GM19239 (cell line): ENCODE results near the gene KATNAL2.
"Not testable (repeated sequence)": the region's sequence is repeated elsewhere in the genome, so short reads cannot be mapped to it uniquely, and the experiment has no call there.

ENCODE experiments used
- DNase-seq: peaks from one replicate; pipeline ENCODE4 v3.0.0; 2011; ENCODE audit warnings: low spot score; ENCODE audit not compliant: insufficient read length
- FAIRE-seq: peaks from 2 replicates; lab custom pipeline; 2011; peaks lifted over from hg19 to GRCh38; lab: Jason Lieb, UNC

KATNAL2 gene

DNA sequence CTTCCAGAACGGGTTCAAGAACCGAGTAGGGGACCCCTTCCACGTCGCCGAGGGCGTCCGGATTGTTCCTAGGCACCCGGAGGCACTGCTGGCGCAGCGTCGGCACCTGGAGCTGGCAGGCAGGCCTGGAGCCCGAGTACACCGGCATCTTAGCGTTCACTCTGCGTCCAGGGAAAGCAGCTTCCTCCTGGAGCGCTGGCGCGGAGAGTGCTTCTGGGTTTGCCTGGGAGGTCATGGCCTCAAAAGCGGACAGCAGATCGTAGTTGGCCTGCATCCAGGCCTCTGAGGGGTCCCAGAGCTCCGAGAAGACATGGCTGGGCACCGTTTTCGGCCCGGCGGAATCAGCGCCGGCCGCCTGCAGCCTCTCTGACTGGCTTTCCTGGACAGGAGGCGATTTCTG, 111.3 kb downstream of the KATNAL2 start:
- DNase-seq, FAIRE-seq: not testable (repeated sequence)

- not testable (repeated sequence) for FAIRE-seq
Observed at GRCh38 chr18:47029684-47030353, 112.4 kb downstream of the KATNAL2 start.

GRCh38 chr18:47030887-47031286, 113.5 kb downstream of the KATNAL2 start:
- FAIRE-seq, DNase-seq: not testable (repeated sequence)

More at GRCh38 chr18:47029684-47030353, 112.4 kb downstream of the KATNAL2 start:
- not testable (repeated sequence) for DNase-seq

DNA sequence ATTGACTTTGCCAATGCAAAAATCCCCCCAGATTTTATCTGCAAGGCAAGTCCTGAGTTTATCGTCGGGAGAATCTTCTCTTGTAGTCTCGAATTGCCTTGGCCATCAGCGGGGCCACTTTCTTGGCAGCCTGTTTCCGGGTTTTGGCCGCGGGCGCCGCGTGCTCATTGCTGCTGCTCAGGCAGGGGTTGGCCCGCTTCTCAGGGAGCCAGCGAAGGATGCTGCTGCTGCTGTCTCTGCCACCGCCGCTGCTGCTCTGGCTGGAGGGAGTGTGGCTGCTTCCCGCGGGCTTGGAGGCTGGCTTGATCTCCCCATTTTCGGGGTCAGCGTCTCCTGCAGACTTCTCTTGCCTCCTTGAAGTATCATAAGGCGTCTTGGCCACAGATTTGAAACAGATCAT, 115.5 kb downstream of the KATNAL2 start:
- FAIRE-seq (no peak), DNase-seq (no peak)

- not testable (repeated sequence) for DNase-seq, FAIRE-seq
Observed at GRCh38 chr18:47034591-47034990, 117.2 kb downstream of the KATNAL2 start.

- no peak for FAIRE-seq
- no peak for DNase-seq
Observed at GRCh38 chr18:47035156-47035671, 117.8 kb downstream of the KATNAL2 start, which contains the start of gene ELOA2. ELOA2 (minus strand) TSS chr18:47035621; CDS start chr18:47035264, 357 bp downstream.

DNA sequence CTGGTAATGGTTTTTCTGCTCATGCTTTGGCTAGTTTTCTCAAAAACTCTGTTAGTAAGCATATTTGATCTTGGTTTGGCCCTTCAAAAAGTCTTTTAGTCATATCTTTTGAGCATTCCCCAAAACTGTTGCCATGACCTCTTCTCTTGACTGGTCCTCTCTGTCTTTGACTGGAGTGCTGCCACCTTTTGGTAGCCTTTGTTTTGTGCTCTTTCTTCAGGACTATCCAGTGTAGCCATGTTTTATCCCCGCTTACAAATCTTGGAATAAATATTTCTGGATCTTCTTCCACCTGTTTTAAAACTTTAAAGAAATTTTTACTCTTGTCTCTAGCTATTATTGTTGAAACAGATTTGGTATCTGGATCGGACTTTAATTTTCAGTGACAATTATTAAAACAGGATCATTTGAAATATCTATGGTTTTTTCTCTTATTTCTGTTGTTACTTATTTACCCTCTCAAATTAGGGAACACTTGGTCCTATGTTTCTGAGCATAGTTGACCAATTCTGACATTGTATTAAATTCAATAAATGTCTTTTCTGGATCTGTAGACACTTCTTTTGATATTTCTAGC, 119.0 kb downstream of the KATNAL2 start:
- FAIRE-seq (peak; percentile 70), DNase-seq (no peak)

DNA sequence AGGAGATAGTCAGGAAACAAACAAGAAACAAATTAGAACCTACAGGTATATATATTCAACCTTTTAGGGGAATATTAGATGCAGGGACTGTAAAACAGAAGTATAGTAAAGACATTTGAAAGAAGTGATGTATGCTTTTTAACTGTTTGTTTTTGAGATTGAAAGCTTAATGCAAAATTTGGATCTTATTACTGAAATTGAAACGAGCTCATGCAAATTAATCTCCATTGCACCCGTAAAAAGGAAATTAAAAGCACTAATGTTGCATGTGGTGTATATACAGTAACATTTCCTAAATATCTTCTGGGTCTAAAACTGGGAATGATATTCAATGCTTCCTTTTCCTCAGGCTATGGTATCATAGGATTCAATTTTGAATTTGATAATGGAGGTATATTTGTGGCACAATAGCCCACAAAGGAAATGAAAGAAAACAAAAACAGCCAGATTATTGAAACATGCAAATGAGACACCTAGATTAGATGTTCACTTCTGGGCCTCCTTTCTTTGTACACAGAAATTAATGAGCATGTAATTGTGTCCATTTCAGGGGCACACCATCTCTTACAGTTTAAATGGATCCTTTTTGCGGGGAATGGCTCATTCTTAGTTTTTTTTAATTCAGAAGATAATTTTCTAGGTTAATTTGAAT, 119.7 kb downstream of the KATNAL2 start:
- DNase-seq (no peak), FAIRE-seq (peak; percentile 53)

DNA sequence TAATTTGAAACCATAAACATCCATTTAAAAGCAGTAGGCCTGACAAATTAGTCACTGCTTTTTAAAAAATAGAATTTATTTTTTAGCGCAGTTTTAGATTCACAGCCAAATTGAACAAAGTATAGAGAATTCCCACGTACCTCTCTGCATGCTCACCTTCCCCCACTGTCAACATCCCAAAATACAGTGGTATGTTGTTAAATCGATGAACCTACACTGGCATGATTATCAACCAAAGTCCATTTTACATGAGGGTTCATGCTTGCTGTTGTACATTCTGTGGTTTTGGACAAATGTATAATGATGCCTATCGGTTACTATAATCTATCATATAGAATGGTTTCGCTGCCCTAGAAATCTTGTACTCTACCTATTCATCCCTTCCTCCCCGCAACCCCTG, 123.6 kb downstream of the KATNAL2 start:
- DNase-seq: no peak
- FAIRE-seq: no peak

GRCh38 chr18:47050468-47050867, 133.1 kb downstream of the KATNAL2 start:
- peak; percentile 72 for FAIRE-seq
- no peak for DNase-seq

- DNase-seq (no peak), FAIRE-seq (no peak)
Observed at GRCh38 chr18:47054369-47054768, 137.0 kb downstream of the KATNAL2 start.

DNA sequence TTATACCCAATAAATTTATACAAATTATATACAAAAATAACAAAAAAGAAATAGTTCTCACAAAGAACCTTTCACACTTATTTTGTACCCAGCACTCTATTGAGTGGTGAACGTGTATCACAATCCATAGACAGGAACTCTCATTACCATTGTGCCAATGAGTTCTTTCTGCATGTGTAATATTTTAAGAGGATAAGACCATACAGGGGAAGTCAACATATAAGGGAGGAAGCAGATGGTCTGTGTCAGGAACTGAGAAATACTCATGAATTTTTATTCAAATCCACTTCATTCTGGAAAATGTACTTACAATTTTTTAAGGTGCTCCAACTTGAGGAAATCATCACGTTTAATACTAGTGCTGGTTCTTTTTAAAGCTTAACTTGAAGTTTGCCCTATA, 145.1 kb downstream of the KATNAL2 start:
- FAIRE-seq (no peak), DNase-seq (no peak)

DNA sequence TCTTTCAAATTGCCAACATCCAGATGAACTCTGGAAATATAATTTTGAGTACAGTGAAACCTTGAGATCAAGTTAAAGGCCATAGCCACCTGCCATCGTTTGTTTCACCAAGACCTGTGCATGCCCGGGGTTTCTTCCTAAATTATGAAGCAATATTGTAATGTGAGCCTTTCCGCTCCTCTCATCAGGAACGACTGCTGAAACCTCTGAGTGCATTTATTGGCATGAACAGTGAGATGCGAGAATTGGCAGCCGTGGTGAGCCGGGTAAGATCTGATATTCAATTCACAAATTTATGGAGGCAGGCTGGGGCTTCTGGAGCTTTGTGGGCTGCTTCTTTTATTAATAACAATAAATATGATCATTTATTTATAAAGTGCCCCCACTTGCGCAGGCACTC, 145.7 kb downstream of the KATNAL2 start:
- FAIRE-seq (no peak), DNase-seq (no peak)

- FAIRE-seq (no peak), DNase-seq (no peak)
Observed at GRCh38 chr18:47067648-47068047, 150.2 kb downstream of the KATNAL2 start.

DNA sequence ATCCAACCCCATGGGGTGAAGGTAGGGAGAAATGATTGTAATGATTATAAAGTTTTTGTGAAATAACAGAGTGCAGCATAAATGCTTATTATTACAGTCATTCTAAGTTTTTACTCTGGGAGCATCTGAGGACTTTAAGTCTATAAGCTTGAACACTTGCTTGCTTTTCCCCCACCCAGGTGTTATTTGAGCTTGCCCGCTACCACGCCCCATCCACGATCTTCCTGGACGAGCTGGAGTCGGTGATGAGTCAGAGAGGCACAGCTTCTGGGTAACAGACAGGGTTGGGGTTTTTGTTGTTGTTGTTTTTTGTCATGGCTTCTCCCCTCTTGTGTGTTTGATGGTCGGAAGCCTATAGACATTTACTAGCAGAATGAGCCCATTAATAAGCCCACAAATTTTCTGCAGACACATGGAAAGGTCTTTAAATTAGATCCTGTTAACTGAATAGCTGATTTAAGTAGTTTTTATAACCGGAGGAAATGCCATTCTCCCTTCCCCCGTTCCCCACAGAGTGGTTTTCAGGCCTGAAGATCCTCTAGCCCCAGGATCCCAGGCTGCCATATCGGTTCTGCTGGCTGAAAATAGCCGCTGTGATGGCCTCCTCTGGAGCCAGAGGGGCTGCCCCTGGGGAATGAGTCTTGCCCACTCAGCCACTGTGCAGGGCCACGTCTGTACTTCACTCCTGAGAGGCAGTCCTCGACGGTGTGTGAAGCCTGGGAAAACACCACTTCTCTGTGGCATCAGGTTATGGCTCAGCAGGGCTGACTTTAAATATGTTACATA, 157.9 kb downstream of the KATNAL2 start:
- DNase-seq: no peak

GRCh38 chr18:47077111-47077510, 159.7 kb downstream of the KATNAL2 start:
- DNase-seq: no peak
- FAIRE-seq: no peak

More for the DNA sequence above, 157.9 kb downstream of the KATNAL2 start:
- FAIRE-seq: no peak

- no peak for DNase-seq
- FAIRE-seq: no peak
Observed at GRCh38 chr18:47080872-47081271, 163.5 kb downstream of the KATNAL2 start.

- FAIRE-seq: no peak
Observed at GRCh38 chr18:47081578-47081977, 164.2 kb downstream of the KATNAL2 start.

GRCh38 chr18:47087676-47088075, 170.3 kb downstream of the KATNAL2 start:
- FAIRE-seq (no peak), DNase-seq (no peak)

More at GRCh38 chr18:47081578-47081977, 164.2 kb downstream of the KATNAL2 start:
- DNase-seq: no peak

DNA sequence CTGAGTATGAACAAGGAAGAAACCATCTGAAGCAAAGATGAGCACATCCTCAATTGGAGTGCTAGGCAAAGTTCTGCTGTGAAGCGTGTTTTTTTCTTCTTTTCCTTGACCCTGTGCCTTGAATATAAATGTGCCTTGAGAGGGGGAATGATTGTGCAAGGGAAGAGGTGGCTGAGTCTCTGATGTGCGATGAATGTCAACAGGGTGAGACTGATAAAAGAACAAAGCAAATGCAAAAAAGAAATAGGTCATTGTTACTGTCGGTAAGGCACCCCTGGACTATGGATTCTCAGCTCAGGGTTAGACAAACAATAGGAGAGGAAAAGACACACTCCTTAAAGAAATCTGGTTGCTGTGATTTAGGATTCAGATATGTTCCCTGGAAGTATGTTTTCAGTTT, 178.4 kb downstream of the KATNAL2 start:
- FAIRE-seq: no peak
- no peak for DNase-seq
